GM19239 (cell line): ENCODE measurements around the gene BNC2.

Experiments
- DNase-seq: peaks from one replicate; pipeline ENCODE4 v3.0.0; 2011; ENCODE audit warnings: low spot score; ENCODE audit not compliant: insufficient read length
- FAIRE-seq: peaks from 2 replicates; lab custom pipeline; 2011; peaks lifted over from hg19 to GRCh38; lab: Jason Lieb, UNC

Gene BNC2

GRCh38 chr9:16725066-16725465 is 145.4 kb downstream of the BNC2 start:
- FAIRE-seq, result no peak

GRCh38 chr9:16721972-16722371 is 148.5 kb downstream of the BNC2 start:
- DNase-seq (no peak), FAIRE-seq (no peak)

More at GRCh38 chr9:16725066-16725465, 145.4 kb downstream of the BNC2 start:
- DNase-seq, result no peak

- no peak for DNase-seq
- FAIRE-seq, result no peak
Measured at GRCh38 chr9:16720386-16720785, 150.1 kb downstream of the BNC2 start.

- DNase-seq (no peak), FAIRE-seq (no peak)
Measured at GRCh38 chr9:16719921-16720320, 150.5 kb downstream of the BNC2 start.

- FAIRE-seq, result no peak
Measured at GRCh38 chr9:16718952-16719351, 151.5 kb downstream of the BNC2 start.

GRCh38 chr9:16718296-16718695 is 152.2 kb downstream of the BNC2 start:
- FAIRE-seq, result no peak

More at GRCh38 chr9:16718952-16719351, 151.5 kb downstream of the BNC2 start:
- DNase-seq, result no peak

GRCh38 chr9:16716601-16717000 is 153.9 kb downstream of the BNC2 start:
- DNase-seq, result no peak
- FAIRE-seq, result no peak

More at GRCh38 chr9:16718296-16718695, 152.2 kb downstream of the BNC2 start:
- DNase-seq, result no peak

- FAIRE-seq, result no peak
- DNase-seq, result no peak
Measured at GRCh38 chr9:16715404-16715803, 155.1 kb downstream of the BNC2 start.

- FAIRE-seq, result no peak
Measured at GRCh38 chr9:16712787-16713186, 157.7 kb downstream of the BNC2 start.

GRCh38 chr9:16710888-16711287 is 159.6 kb downstream of the BNC2 start:
- DNase-seq (no peak), FAIRE-seq (no peak)

More at GRCh38 chr9:16712787-16713186, 157.7 kb downstream of the BNC2 start:
- DNase-seq, result no peak

- no peak for DNase-seq
- FAIRE-seq, result no peak
Measured at GRCh38 chr9:16709924-16710323, 160.5 kb downstream of the BNC2 start.

GRCh38 chr9:16708656-16709435 is 161.6 kb downstream of the BNC2 start:
- FAIRE-seq (no peak), DNase-seq (no peak)

GRCh38 chr9:16705111-16705604 is 165.3 kb downstream of the BNC2 start:
- DNase-seq, result no peak
- FAIRE-seq, result no peak

- no peak for FAIRE-seq
- no peak for DNase-seq
Measured at GRCh38 chr9:16704116-16705110, 166.1 kb downstream of the BNC2 start.

- FAIRE-seq (no peak), DNase-seq (no peak)
Measured at GRCh38 chr9:16701347-16701746, 169.1 kb downstream of the BNC2 start.

- DNase-seq (no peak), FAIRE-seq (no peak)
Measured at GRCh38 chr9:16693616-16694015, 176.9 kb downstream of the BNC2 start.

- DNase-seq, result no peak
- FAIRE-seq, result no peak
Measured at GRCh38 chr9:16690628-16691027, 179.8 kb downstream of the BNC2 start.

- no peak for DNase-seq
Measured at GRCh38 chr9:16690205-16690604, 180.3 kb downstream of the BNC2 start.

GRCh38 chr9:16689351-16689938 is 181.0 kb downstream of the BNC2 start:
- FAIRE-seq, result no peak
- DNase-seq, result no peak

More at GRCh38 chr9:16690205-16690604, 180.3 kb downstream of the BNC2 start:
- no peak for FAIRE-seq

GRCh38 chr9:16688814-16689213 is 181.7 kb downstream of the BNC2 start:
- FAIRE-seq (no peak), DNase-seq (no peak)
